H1 (cell line): Measurements from ENCODE around the gene CH25H. TPM values are rescaled to one million over a fixed set of nuclear protein-coding genes. Genes with fewer than 3 reads are reported as not detected.

Source experiments
- CTCF ChIA-PET: fragments of 300-600 bp; sonication (Branson Sonifier 250); formaldehyde crosslinking; loops from one replicate; lab custom pipeline; 2021; ENCODE audit not compliant: partially characterized antibody; lab: Charles Lee
- POLR2A ChIA-PET: fragments of 300-600 bp; sonication (Branson Sonifier 250); formaldehyde crosslinking; loops from one replicate; lab custom pipeline; 2021; ENCODE audit warnings: inconsistent platforms; ENCODE audit not compliant: partially characterized antibody; lab: Charles Lee
- DNase-seq, 2 experiments: peaks; one replicate each; pipeline versions ENCODE4 v3.0.0 to v3.0.0-alpha.2; 2010 to 2022; ENCODE audit warnings: low spot score in 2 of 2, low read depth in 1 of 2, mixed read lengths in 1 of 2
- FAIRE-seq: peaks from 2 replicates; lab custom pipeline; 2011; peaks lifted over from hg19 to GRCh38; lab: Jason Lieb, UNC
- H2AFZ ChIP-seq: 2 replicates; pipeline ENCODE4 v1.8.1; 2012; ENCODE audit warnings: low read length, inconsistent platforms
- H2AK5ac ChIP-seq: 2 replicates; pipeline ENCODE4 v1.6.1; 2013; ENCODE audit warnings: low read depth, low read length
- H2BK120ac ChIP-seq: replicated peaks from 2 replicates; pipeline ENCODE3; 2013; ENCODE audit warnings: low read depth, low read length, inconsistent platforms
- H2BK12ac ChIP-seq: 2 replicates; pipeline ENCODE4 v1.6.1; 2013; ENCODE audit warnings: low read depth, low read length
- H2BK15ac ChIP-seq: 2 replicates; pipeline ENCODE4 v1.6.1; 2013; ENCODE audit warnings: low read length
- H2BK20ac ChIP-seq: 2 replicates; pipeline ENCODE4 v1.6.1; 2013; ENCODE audit warnings: low read length
- H2BK5ac ChIP-seq: 2 replicates; pipeline ENCODE4 v1.6.1; 2013; ENCODE audit warnings: low read depth, low read length
- H3K14ac ChIP-seq: 2 replicates; pipeline ENCODE4 v1.6.1; 2013; ENCODE audit warnings: inconsistent platforms; ENCODE audit not compliant: insufficient read length
- H3K18ac ChIP-seq: 2 replicates; pipeline ENCODE4 v1.6.1; 2013; ENCODE audit warnings: low read length; ENCODE audit errors: extremely low read depth
- H3K23ac ChIP-seq: 2 replicates; pipeline ENCODE4 v1.6.1; 2013; ENCODE audit warnings: inconsistent platforms; ENCODE audit not compliant: insufficient read length
- H3K23me2 ChIP-seq: 2 replicates; pipeline ENCODE4 v1.6.1; 2013; ENCODE audit warnings: low read depth, low read length
- H3K27ac ChIP-seq: 2 replicates; pipeline ENCODE4 v1.6.1; 2011; ENCODE audit warnings: low read depth, low read length, inconsistent platforms
- H3K27me3 ChIP-seq, 4 experiments: replicated peaks in 1 of 4; 1 replicate in 1 of 4; 2 replicates in 3 of 4; pipeline versions ENCODE4 v1.6.1 to v1.8.1; 2011 to 2013; ENCODE audit warnings: low read length in 3 of 4, mild to moderate bottlenecking in 3 of 4, inconsistent platforms in 2 of 4, mixed read lengths in 2 of 4, moderate library complexity in 1 of 4; ENCODE audit not compliant: control insufficient read depth in 3 of 4, insufficient read depth in 3 of 4; ENCODE audit errors: extremely low read depth in 1 of 4
- H3K36me3 ChIP-seq, 4 experiments: 2 replicates each; pipeline versions ENCODE4 v1.6.1 to v1.8.1; 2011 to 2013; ENCODE audit warnings: mild to moderate bottlenecking in 4 of 4, low read length in 3 of 4, moderate library complexity in 2 of 4, control low read depth in 1 of 4, inconsistent platforms in 1 of 4; ENCODE audit not compliant: insufficient read depth in 4 of 4, control insufficient read depth in 2 of 4
- H3K4ac ChIP-seq: replicated peaks from 2 replicates; pipeline ENCODE3; 2013; ENCODE audit warnings: low read length, low read depth, mixed read lengths, inconsistent platforms; ENCODE audit not compliant: insufficient read length
- H3K4me1 ChIP-seq, 4 experiments: replicated peaks in 1 of 4; 1 replicate in 1 of 4; 2 replicates in 3 of 4; pipeline versions ENCODE4 v1.6.1 to v1.8.1; 2011 to 2013; ENCODE audit warnings: low read length in 3 of 4, inconsistent platforms in 2 of 4, mixed read lengths in 1 of 4; ENCODE audit not compliant: insufficient read depth in 4 of 4, control insufficient read depth in 3 of 4
- H3K4me2 ChIP-seq, 2 experiments: 2 replicates each; pipeline versions ENCODE4 v1.6.1 to v1.8.1; 2011 to 2013; ENCODE audit warnings: low read depth in 2 of 2, low read length in 2 of 2, control low read depth in 1 of 2, inconsistent platforms in 1 of 2, mild to moderate bottlenecking in 1 of 2; ENCODE audit not compliant: insufficient read depth in 1 of 2
- H3K4me3 ChIP-seq, 4 experiments: fragments of 200-600, 300-600 bp in 1 of 4; sonication (generic), shearing (Covaris generic), sonication (Bioruptor Twin) in 1 of 4; 2 replicates each; pipeline versions ENCODE4 v1.5.1 to v1.8.1; 2011 to 2016; ENCODE audit warnings: low read length in 4 of 4, low read depth in 3 of 4, control low read depth in 2 of 4, inconsistent platforms in 2 of 4, mild to moderate bottlenecking in 2 of 4, mixed read lengths in 1 of 4, moderate library complexity in 1 of 4; ENCODE audit not compliant: insufficient read depth in 2 of 4; ENCODE audit errors: extremely low read depth in 1 of 4
- H3K56ac ChIP-seq: replicated peaks from 2 replicates; pipeline ENCODE3; 2013; ENCODE audit warnings: low read depth, mild to moderate bottlenecking, mixed read lengths, low read length, inconsistent platforms; ENCODE audit not compliant: insufficient read length
- H3K79me1 ChIP-seq: 2 replicates; pipeline ENCODE4 v1.6.1; 2013; ENCODE audit warnings: low read depth, low read length, control low read depth
- H3K79me2 ChIP-seq, 2 experiments: 2 replicates each; pipeline versions ENCODE4 v1.6.1 to v1.8.1; 2012 to 2013; ENCODE audit warnings: low read length in 2 of 2, mild to moderate bottlenecking in 2 of 2, inconsistent platforms in 1 of 2; ENCODE audit not compliant: insufficient read depth in 2 of 2, control insufficient read depth in 1 of 2
- H3K9ac ChIP-seq, 4 experiments: replicated peaks in 1 of 4; 1 replicate in 1 of 4; 2 replicates in 3 of 4; pipeline versions ENCODE4 v1.6.1 to v1.8.1; 2011 to 2013; ENCODE audit warnings: low read depth in 3 of 4, low read length in 3 of 4, control low read depth in 2 of 4, mild to moderate bottlenecking in 2 of 4, moderate library complexity in 2 of 4, inconsistent platforms in 1 of 4; ENCODE audit errors: extremely low read depth in 1 of 4
- H3K9me3 ChIP-seq, 2 experiments: 2 replicates each; pipeline versions ENCODE4 v1.6.1 to v1.8.1; 2012 to 2013; ENCODE audit warnings: mild to moderate bottlenecking in 2 of 2, moderate library complexity in 2 of 2, control low read depth in 1 of 2, inconsistent platforms in 1 of 2, low read depth in 1 of 2, low read length in 1 of 2, mixed read lengths in 1 of 2; ENCODE audit not compliant: insufficient read depth in 2 of 2
- H4K20me1 ChIP-seq, 2 experiments: replicated peaks in 1 of 2; 2 replicates each; pipeline versions ENCODE3 to v1.8.1; 2011 to 2013; ENCODE audit warnings: inconsistent platforms in 2 of 2, low read length in 2 of 2, mild to moderate bottlenecking in 1 of 2; ENCODE audit not compliant: insufficient read depth in 2 of 2, control insufficient read depth in 1 of 2
- H4K5ac ChIP-seq: 2 replicates; pipeline ENCODE4 v1.6.1; 2013; ENCODE audit warnings: low read length, low read depth, mixed read lengths, inconsistent platforms; ENCODE audit not compliant: insufficient read length
- H4K8ac ChIP-seq: 2 replicates; pipeline ENCODE4 v1.8.0; 2013; ENCODE audit warnings: mild to moderate bottlenecking, moderate library complexity, low read length, inconsistent platforms; ENCODE audit not compliant: insufficient read depth; ENCODE audit errors: extremely low read depth
- H4K91ac ChIP-seq: replicated peaks from 2 replicates; pipeline ENCODE3; 2013; ENCODE audit warnings: low read length, mixed read lengths, inconsistent platforms; ENCODE audit not compliant: insufficient read length
- SP1 ChIP-seq: IDR thresholded peaks from 2 replicates; pipeline ENCODE4 v1.6.1; 2011; ENCODE audit warnings: low read depth, low read length
- polyA plus RNA-seq, 7 experiments: library from polyadenylated mRNA; depleted of rRNA in 3 of 7; stranded (reverse) in 5 of 7; unstranded in 2 of 7; fragments of >200 nt in 5 of 7; fragments of 200-250 nt in 2 of 7; gene quantifications; 1 replicate in 5 of 7; 2 replicates in 1 of 7; 4 replicates in 1 of 7; pipeline versions ENCODE4 v1.2.1 to v1.2.3, GENCODE V29; 2011 to 2013; ENCODE audit warnings: missing spikeins in 2 of 7, mixed read lengths in 2 of 7
- total RNA-seq: library from RNA; stranded (reverse); fragmentation: NEBNext Ultra II Directional; extraction: Animal tissue kit (Norgen Biotek cat#: 25700); gene quantifications from 2 replicates; pipeline ENCODE4 v1.2.1, GENCODE V29; 2021

The CH25H gene
- total and polyA plus RNA-seq, 2 of the 8 experiments (the other 6 are each of a cell fraction or from before 2014, with no cell fraction given) = 0.56 to 1.3 TPM

DNA sequence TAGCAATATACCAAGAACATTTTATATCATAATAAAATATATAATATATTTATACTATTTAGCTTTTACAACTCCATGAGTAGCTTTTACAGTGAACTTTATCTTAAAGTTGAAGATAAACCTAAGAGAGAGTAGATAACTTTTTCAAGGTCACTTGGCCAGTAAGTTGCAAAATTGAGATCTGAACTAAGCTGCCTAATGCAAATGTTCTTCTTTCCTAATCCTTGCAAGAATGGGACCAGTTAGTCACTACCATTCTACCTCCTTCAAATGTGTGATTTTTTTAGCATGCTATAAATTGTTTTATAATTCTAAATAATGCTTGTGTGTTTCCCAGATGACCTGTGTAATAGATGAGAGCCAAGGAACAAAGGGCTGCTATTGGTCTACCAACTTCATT is 47.8 kb downstream of the CH25H start:
- Histone ChIP-seq H3K9me3 (no peaks in the 10 kb centered on the region), H3K9ac (no peak overlapping the region), H3K56ac (no peak overlapping the region), H4K8ac (no peak overlapping the region), H3K4me3 (no peak overlapping the region), H4K20me1 (no peaks in the 10 kb centered on the region), H2BK20ac (no peak overlapping the region), H3K4me1 (no peaks in the 10 kb centered on the region), H2BK12ac (no peak overlapping the region), H2BK15ac (no peak overlapping the region), H2AFZ (no peak overlapping the region), H3K14ac (no peak overlapping the region), H2BK120ac (no peak overlapping the region), H3K36me3 (no peaks in the 10 kb centered on the region), H3K79me2 (no peaks in the 10 kb centered on the region), H3K23ac (no peak overlapping the region), H3K4me2 (no peak overlapping the region), H3K27me3 (no peaks in the 10 kb centered on the region), H3K4ac (no peak overlapping the region), H3K18ac (no peak overlapping the region), H3K23me2 (no peaks in the 10 kb centered on the region), H2BK5ac (no peak overlapping the region), H3K27ac (no peak overlapping the region), H4K5ac (no peak overlapping the region), H3K79me1 (no peaks in the 10 kb centered on the region), H4K91ac (no peak overlapping the region), H2AK5ac (no peak overlapping the region)
- TF ChIP-seq SP1 = no peak
- POLR2A ChIA-PET = no interaction called here
- DNase-seq = no peak
- CTCF ChIA-PET = no interaction called here
- FAIRE-seq = no peak
